ENCODE data around the gene KASH5.

KASH5 gene

DNA sequence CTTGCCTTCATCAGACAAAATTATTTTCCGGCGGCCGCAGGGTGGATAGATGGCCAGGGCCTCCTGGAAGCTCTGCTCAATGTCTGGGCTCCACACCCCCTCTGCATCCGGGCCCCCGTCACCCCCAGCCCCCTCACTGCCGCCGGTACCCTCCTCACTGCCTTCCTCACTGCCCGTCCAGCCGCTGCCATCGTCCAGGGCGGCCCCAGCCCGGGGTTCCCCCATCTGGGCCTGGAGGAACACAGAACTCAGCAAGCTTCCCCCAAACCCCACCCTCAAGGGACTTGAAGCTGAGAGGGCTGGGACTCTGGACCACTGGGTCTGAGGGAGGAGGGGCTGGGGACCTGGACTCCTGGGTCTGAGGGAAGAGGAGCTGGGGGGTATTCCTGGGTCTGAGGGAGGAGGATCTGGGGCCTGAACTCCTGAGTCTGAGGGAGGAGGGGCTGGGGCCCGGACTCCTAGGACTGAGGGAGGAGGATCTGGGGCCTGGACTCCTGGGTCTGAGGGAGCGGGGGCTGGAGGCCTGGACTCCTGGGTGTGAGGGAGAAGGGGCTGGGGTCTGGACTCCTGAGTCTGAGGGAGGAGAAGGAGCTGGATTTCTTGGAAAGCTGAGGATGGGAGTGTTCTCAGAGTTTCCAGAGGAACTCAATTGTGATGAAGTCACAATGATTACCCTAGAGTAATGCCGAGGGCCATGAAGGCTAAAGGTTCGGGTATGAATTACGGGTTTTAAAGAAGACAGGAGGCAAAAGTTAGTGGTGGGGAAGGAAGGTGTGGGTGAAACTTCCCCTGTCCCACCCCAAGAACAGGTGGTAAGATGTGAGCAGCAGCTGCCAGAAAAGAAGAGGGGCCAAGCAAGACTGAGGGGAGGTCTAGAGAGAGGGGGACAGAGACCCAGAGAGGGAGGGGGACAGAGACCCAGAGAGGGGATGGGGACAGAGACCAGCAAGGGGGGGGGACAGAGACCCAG lies 27.9 kb upstream of the KASH5 start:
- H3K27me3 ChIP-seq (ENCODE audit: control insufficient read depth, low read length): peaks cover 46% of the 10 kb centered on the region
- no peaks in the 10 kb centered on the region for H3K79me2 ChIP-seq (ENCODE audit: control insufficient read depth, low read length)
- no peak overlapping the region for H3K4me2 ChIP-seq (ENCODE audit: low read length)
- H3F3A ChIP-seq (ENCODE audit: control insufficient read depth, insufficient read depth): peaks cover 8% of the 10 kb centered on the region
- H3K9me3 ChIP-seq (ENCODE audit: control insufficient read depth, insufficient read depth, low read length): no peaks in the 10 kb centered on the region
- H3K4me3 ChIP-seq (ENCODE audit: low read length): no peak overlapping the region
- no peak overlapping the region for H3K27ac ChIP-seq (ENCODE audit: low read depth, low read length)
- no peaks in the 10 kb centered on the region for H3K36me3 ChIP-seq (ENCODE audit: control insufficient read depth, low read length)
- no peaks in the 10 kb centered on the region for H3K9me2 ChIP-seq (replicated peaks; ENCODE audit: control insufficient read depth, low read length)
- no peaks in the 10 kb centered on the region for H4K20me1 ChIP-seq (ENCODE audit: control insufficient read depth, insufficient read depth, low read depth, low read length)
- H3K4me1 ChIP-seq (ENCODE audit: control insufficient read depth, low read length): peaks cover 58% of the 10 kb centered on the region
- TF ChIP-seq, protein P1, sequence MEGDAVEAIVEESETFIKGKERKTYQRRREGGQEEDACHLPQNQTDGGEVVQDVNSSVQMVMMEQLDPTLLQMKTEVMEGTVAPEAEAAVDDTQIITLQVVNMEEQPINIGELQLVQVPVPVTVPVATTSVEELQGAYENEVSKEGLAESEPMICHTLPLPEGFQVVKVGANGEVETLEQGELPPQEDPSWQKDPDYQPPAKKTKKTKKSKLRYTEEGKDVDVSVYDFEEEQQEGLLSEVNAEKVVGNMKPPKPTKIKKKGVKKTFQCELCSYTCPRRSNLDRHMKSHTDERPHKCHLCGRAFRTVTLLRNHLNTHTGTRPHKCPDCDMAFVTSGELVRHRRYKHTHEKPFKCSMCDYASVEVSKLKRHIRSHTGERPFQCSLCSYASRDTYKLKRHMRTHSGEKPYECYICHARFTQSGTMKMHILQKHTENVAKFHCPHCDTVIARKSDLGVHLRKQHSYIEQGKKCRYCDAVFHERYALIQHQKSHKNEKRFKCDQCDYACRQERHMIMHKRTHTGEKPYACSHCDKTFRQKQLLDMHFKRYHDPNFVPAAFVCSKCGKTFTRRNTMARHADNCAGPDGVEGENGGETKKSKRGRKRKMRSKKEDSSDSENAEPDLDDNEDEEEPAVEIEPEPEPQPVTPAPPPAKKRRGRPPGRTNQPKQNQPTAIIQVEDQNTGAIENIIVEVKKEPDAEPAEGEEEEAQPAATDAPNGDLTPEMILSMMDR (IDR thresholded peaks at IDR 0.05; ENCODE audit: low read depth, low read length, poor library complexity, severe bottlenecking): no peak
- TF ChIP-seq EZH2phosphoT487 (IDR thresholded peaks at IDR 0.05; ENCODE audit: borderline replicate concordance, low read length): no peak

- peaks cover 8% of the 10 kb centered on the region for H3F3A ChIP-seq (ENCODE audit: control insufficient read depth, insufficient read depth)
- H3K4me3 ChIP-seq (ENCODE audit: low read length): peak overlapping the region; percentile 46; the same call in 1 of the 2 replicates
- no peaks in the 10 kb centered on the region for H4K20me1 ChIP-seq (ENCODE audit: control insufficient read depth, insufficient read depth, low read depth, low read length)
- no peaks in the 10 kb centered on the region for H3K9me3 ChIP-seq (ENCODE audit: control insufficient read depth, insufficient read depth, low read length)
- H3K79me2 ChIP-seq (ENCODE audit: control insufficient read depth, low read length): no peaks in the 10 kb centered on the region
- H3K27me3 ChIP-seq (ENCODE audit: control insufficient read depth, low read length): peaks cover 46% of the 10 kb centered on the region
- peak overlapping the region; percentile 56 for H3K4me2 ChIP-seq (ENCODE audit: low read length)
- no peak overlapping the region for H3K27ac ChIP-seq (ENCODE audit: low read depth, low read length)
- H3K4me1 ChIP-seq (ENCODE audit: control insufficient read depth, low read length): peaks cover 44% of the 10 kb centered on the region
- TF ChIP-seq, protein P1 (IDR thresholded peaks at IDR 0.05; ENCODE audit: low read depth, low read length, poor library complexity, severe bottlenecking): no peak
- no peak for TF ChIP-seq EZH2phosphoT487 (IDR thresholded peaks at IDR 0.05; ENCODE audit: borderline replicate concordance, low read length)
- no peaks in the 10 kb centered on the region for H3K9me2 ChIP-seq (replicated peaks; ENCODE audit: control insufficient read depth, low read length)
- H3K36me3 ChIP-seq (ENCODE audit: control insufficient read depth, low read length): no peaks in the 10 kb centered on the region
Observed at GRCh38 chr19:49361438-49362047, 26.5 kb upstream of the KASH5 start.

DNA sequence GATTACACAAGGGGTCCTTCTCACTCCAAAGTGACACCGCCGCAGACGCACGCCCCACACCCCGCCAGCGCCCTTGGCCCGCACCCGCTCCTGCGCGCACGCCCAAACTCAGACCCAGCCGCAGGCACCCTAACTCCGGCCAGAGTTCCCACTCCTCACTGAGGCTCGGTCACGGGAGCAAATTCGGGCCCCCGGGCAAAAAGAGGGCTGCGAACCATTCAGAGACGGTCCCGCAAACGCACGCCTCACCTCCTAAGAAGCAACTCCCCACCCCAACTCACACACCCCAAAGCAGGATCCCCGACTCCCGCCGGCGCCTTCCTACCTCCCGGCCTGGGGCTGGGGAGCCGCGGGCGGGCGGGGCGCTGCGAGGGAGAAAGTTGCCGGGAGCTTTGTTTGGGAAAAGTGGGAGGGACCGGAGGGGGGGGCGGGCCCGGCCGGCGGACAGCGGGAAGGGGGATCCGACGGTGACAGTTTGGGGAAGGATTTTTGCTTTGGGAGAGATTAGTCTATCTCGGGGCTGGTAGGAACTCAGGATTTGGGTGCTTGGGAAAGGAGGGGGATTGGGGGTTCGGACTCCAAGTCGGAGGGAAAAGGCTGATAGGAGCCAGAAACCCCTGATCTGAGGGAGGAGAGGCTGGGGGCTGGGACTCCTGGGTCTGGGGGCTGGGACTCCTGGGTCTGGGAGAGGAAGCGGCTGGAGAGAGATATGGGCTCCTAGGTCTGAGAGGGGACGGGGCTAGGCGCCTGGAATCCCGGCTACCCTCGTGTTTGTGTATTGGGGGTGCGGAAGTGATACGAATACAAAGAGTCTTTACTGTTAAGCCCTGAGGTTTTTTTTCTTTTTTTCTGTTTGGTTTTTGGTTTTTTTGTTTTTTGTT lies 25.8 kb upstream of the KASH5 start, which contains the start of gene TEAD2:
Gene TEAD2 (minus strand): TSS at position 369 of the 881 bp plus-strand sequence. CDS start 2,341 bp downstream, outside the sequence.
- peak within 1 kb of the TSS; percentile 56 for H3K4me2 ChIP-seq (ENCODE audit: low read length)
- H3K4me3 ChIP-seq (ENCODE audit: low read length): peak within 1 kb of the TSS; percentile 46
- no peaks in the 10 kb centered on the region for H4K20me1 ChIP-seq (ENCODE audit: control insufficient read depth, insufficient read depth, low read depth, low read length)
- no peaks in the 10 kb centered on the region for H3K79me2 ChIP-seq (ENCODE audit: control insufficient read depth, low read length)
- H3K36me3 ChIP-seq (ENCODE audit: control insufficient read depth, low read length): no peaks in the 10 kb centered on the region
- H3K9me2 ChIP-seq (replicated peaks; ENCODE audit: control insufficient read depth, low read length): no peaks in the 10 kb centered on the region
- peaks cover 36% of the 10 kb centered on the region for H3K4me1 ChIP-seq (ENCODE audit: control insufficient read depth, low read length)
- H3K9me3 ChIP-seq (ENCODE audit: control insufficient read depth, insufficient read depth, low read length): no peaks in the 10 kb centered on the region
- no peak within 1 kb of the TSS for H3K27ac ChIP-seq (ENCODE audit: low read depth, low read length)
- H3F3A ChIP-seq (ENCODE audit: control insufficient read depth, insufficient read depth): peaks cover 8% of the 10 kb centered on the region
- peaks cover 46% of the 10 kb centered on the region for H3K27me3 ChIP-seq (ENCODE audit: control insufficient read depth, low read length)
- TF ChIP-seq, protein P1 (IDR thresholded peaks at IDR 0.05; ENCODE audit: low read depth, low read length, poor library complexity, severe bottlenecking): no peak
- peak; percentile 92 for TF ChIP-seq EZH2phosphoT487 (IDR thresholded peaks at IDR 0.05; ENCODE audit: borderline replicate concordance, low read length)

Data from DOHH2 (cell line).